ENCODE measurements around the gene DIPK1A. TPM values are rescaled to one million over a fixed set of nuclear protein-coding genes. Genes with fewer than 3 reads are reported as not detected.

The DIPK1A gene
- total RNA-seq, 1 experiment from 2014 or later = 3.8 TPM

- Histone ChIP-seq H2BK15ac (ENCODE audit: low read depth, low read length) (no peak overlapping the region), H3K56ac (ENCODE audit: insufficient read length, low read depth, low read length) (no peak overlapping the region), H2BK5ac (ENCODE audit: insufficient read length, low read length) (no peak overlapping the region), H4K8ac (replicated peaks; ENCODE audit: insufficient read length, low read depth, low read length) (no peak overlapping the region), H2BK120ac (ENCODE audit: low read depth, low read length, poor library complexity, severe bottlenecking) (no peak overlapping the region), H3K9ac (ENCODE audit: extremely low read depth, insufficient read length, low read length) (no peak overlapping the region), H2BK20ac (ENCODE audit: low read depth, low read length, poor library complexity, severe bottlenecking) (no peak overlapping the region), H3K14ac (ENCODE audit: insufficient read depth, low read length) (no peak overlapping the region), H3K4me1 (ENCODE audit: insufficient read depth, low read length) (no peaks in the 10 kb centered on the region), H3K79me2 (ENCODE audit: insufficient read depth, low read length) (no peaks in the 10 kb centered on the region), H3K23me2 (ENCODE audit: insufficient read length, low read depth, low read length, poor library complexity, severe bottlenecking) (no peaks in the 10 kb centered on the region), H2AK5ac (ENCODE audit: insufficient read length, low read length) (no peak overlapping the region), H4K91ac (ENCODE audit: insufficient read length, low read depth, low read length) (no peak overlapping the region), H3K4ac (ENCODE audit: low read depth, low read length) (no peak overlapping the region), H3K9me3 (ENCODE audit: control insufficient read depth, low read depth, low read length) (no peaks in the 10 kb centered on the region), H3T11ph (ENCODE audit: low read length) (no peak overlapping the region), H3K27ac (ENCODE audit: insufficient read length, low read depth, low read length) (no peak overlapping the region), H3K79me1 (ENCODE audit: insufficient read depth, low read depth, low read length, poor library complexity, severe bottlenecking) (no peaks in the 10 kb centered on the region), H3K4me2 (ENCODE audit: insufficient read depth, insufficient read length, low read length) (no peak overlapping the region), H2AFZ (ENCODE audit: low read length) (no peak overlapping the region), H3K18ac (ENCODE audit: insufficient read length, low read depth, low read length) (no peak overlapping the region), H3K27me3 (ENCODE audit: insufficient read depth, low read length) (no peaks in the 10 kb centered on the region), H3K23ac (ENCODE audit: insufficient read length, low read depth, low read length) (no peak overlapping the region), H4K20me1 (ENCODE audit: control insufficient read depth, insufficient read depth, insufficient read length) (no peaks in the 10 kb centered on the region), H2BK12ac (ENCODE audit: insufficient read length, low read depth, low read length) (no peak overlapping the region), H4K5ac (ENCODE audit: insufficient read length, low read depth, low read length) (no peak overlapping the region)
- Mint-ChIP-seq H3K27ac (no peak overlapping the region; a peak in 2 of 7 replicates), H3K9me3 (no peaks in the 10 kb centered on the region), H3K4me3 (no peak overlapping the region), H3K36me3 (ENCODE audit: insufficient read depth in 1 of 3, low read depth in 3 of 3) (no peaks in the 10 kb centered on the region), H3K4me1 (no peaks in the 10 kb centered on the region), H3K27me3 (ENCODE audit: low read depth) (no peaks in the 10 kb centered on the region)
- no peak for DNase-seq
- TF ChIP-seq CTCF (conservative IDR thresholded peaks at IDR 0.05) = no peak
- no CpG with 5 or more reads among the region's 2 CpGs for WGBS (ENCODE audit: extremely low coverage, insufficient read length, low lambda C conversion rate)
Measured at GRCh38 chr1:92816732-92817131, 144.5 kb downstream of the DIPK1A start.

All from H9 (cell line).